Measurements from ENCODE around the gene MAP2K2. TPM values are rescaled to one million over a fixed set of nuclear protein-coding genes. Genes with fewer than 3 reads are reported as not detected.

The MAP2K2 gene
- total RNA-seq, 4 donors from 2014 or later = 76.9 to 128 (median 93.8) TPM

- Histone ChIP-seq H3K36me3 (peaks cover 0 to 50% (median 7%) of the 10 kb centered on the region in 3 donors), H3K27me3 (no peaks in the 10 kb centered on the region), H3K4me3 (no peak overlapping the region), H3K4me1 (peaks cover 23 to 40% (median 30%) of the 10 kb centered on the region in 3 donors), H3K27ac (no peak overlapping the region), H3K9me3 (no peaks in the 10 kb centered on the region)
- no peak for DNase-seq
- intact Hi-C loops (cut with DNase I) = no loop called here
- 93 to 100% methylated on average over 3 to 4 of the region's 5 CpGs for WGBS, 2 donors
- no peak for TF ChIP-seq POLR2A (IDR thresholded peaks at IDR 0.05)
These were observed 2.7 kb downstream of the MAP2K2 start for GRCh38 chr19:4121273-4121612.

GRCh38 chr19:4120559-4121272 is 3.2 kb downstream of the MAP2K2 start:
- peaks cover 23 to 42% (median 30%) of the 10 kb centered on the region in 3 donors for H3K4me1 ChIP-seq

GRCh38 chr19:4119763-4120162 is 4.2 kb downstream of the MAP2K2 start:
- no peak overlapping the region for H3K27ac ChIP-seq
- TF ChIP-seq CTCF (IDR thresholded peaks at IDR 0.05) = no peak
- no peak for TF ChIP-seq POLR2A (IDR thresholded peaks at IDR 0.05)
- peaks cover 23 to 48% (median 30%) of the 10 kb centered on the region in 3 donors for H3K4me1 ChIP-seq
- 92% methylated on average over 11 of the region's 13 CpGs; no CpG with 5 or more reads in 1 of the 2 donors for WGBS, 2 donors
- H3K9me3 ChIP-seq = no peaks in the 10 kb centered on the region
- DNase-seq = no peak
- intact Hi-C loops (cut with DNase I) = no loop called here
- peaks cover 8 to 65% (median 16%) of the 10 kb centered on the region in 3 donors for H3K36me3 ChIP-seq
- H3K27me3 ChIP-seq = no peaks in the 10 kb centered on the region
- H3K4me3 ChIP-seq = no peak overlapping the region

More at GRCh38 chr19:4120559-4121272, 3.2 kb downstream of the MAP2K2 start:
- H3K27me3 ChIP-seq = no peaks in the 10 kb centered on the region
- H3K27ac ChIP-seq = peak overlapping the region in 1 of 4 donors; percentile 14
- no peak overlapping the region for H3K4me3 ChIP-seq
- intact Hi-C loops (cut with DNase I) = no loop called here
- no peak for DNase-seq
- WGBS, 2 donors = 74 to 85% methylated on average over 13 to 18 of the region's 21 CpGs
- H3K36me3 ChIP-seq = peaks cover 3 to 55% (median 12%) of the 10 kb centered on the region in 3 donors
- no peaks in the 10 kb centered on the region for H3K9me3 ChIP-seq
- TF ChIP-seq POLR2A (IDR thresholded peaks at IDR 0.05) = no peak
- TF ChIP-seq CTCF (IDR thresholded peaks at IDR 0.05) = no peak

- Histone ChIP-seq H3K4me1 (peaks cover 1 to 15% (median 3%) of the 10 kb centered on the region in 3 donors), H3K27me3 (no peaks in the 10 kb centered on the region), H3K9me3 (no peaks in the 10 kb centered on the region), H3K36me3 (peaks cover 8 to 100% (median 29%) of the 10 kb centered on the region in 3 donors), H3K27ac (no peak overlapping the region), H3K4me3 (no peak overlapping the region)
- 75 to 86% methylated on average over 6 to 12 of the region's 13 CpGs for WGBS, 2 donors
- TF ChIP-seq CTCF (IDR thresholded peaks at IDR 0.05) (no peak), POLR2A (IDR thresholded peaks at IDR 0.05) (no peak)
- no peak for DNase-seq
- intact Hi-C loops (cut with DNase I) = no loop called here
These were observed 8.0 kb downstream of the MAP2K2 start for GRCh38 chr19:4115818-4116385.

GRCh38 chr19:4115050-4115817 is 8.7 kb downstream of the MAP2K2 start:
- TF ChIP-seq POLR2A (IDR thresholded peaks at IDR 0.05) (no peak), CTCF (IDR thresholded peaks at IDR 0.05) (no peak)
- no peak for DNase-seq
- H3K36me3 ChIP-seq = peaks cover 15 to 100% (median 33%) of the 10 kb centered on the region in 3 donors

More at GRCh38 chr19:4115050-4115817, 8.7 kb downstream of the MAP2K2 start:
- no peaks in the 10 kb centered on the region for H3K9me3 ChIP-seq
- no peaks in the 10 kb centered on the region for H3K27me3 ChIP-seq
- peaks cover 0 to 9% (median 0%) of the 10 kb centered on the region in 3 donors for H3K4me1 ChIP-seq
- no peak overlapping the region for H3K4me3 ChIP-seq
- intact Hi-C loops (cut with DNase I) = no loop called here
- H3K27ac ChIP-seq = no peak overlapping the region
- WGBS, 2 donors = 39 to 75% methylated on average over 7 to 10 of the region's 27 CpGs

Data from esophagus squamous epithelium (tissue), 5 donors.